Uterus (tissue), 2 donors: Measurements from ENCODE around the gene SFTPA2.

Experiments used
- CTCF ChIP-seq, 4 experiments: fragments of 200-600 bp in 2 of 4; fragments of 450-650 bp in 2 of 4; sonication (generic) in 2 of 4; IDR thresholded peaks; one replicate each; pipeline ENCODE4 v1.5.1; 2016 to 2019; ENCODE audit warnings: antibody characterized with exemption in 4 of 4, mild to moderate bottlenecking in 2 of 4, moderate library complexity in 1 of 4
- POLR2A ChIP-seq, 2 donors: fragments of 450-650 bp; IDR thresholded peaks; one replicate each; pipeline ENCODE4 v1.6.1; 2016; ENCODE audit warnings: antibody characterized with exemption in 2 of 2, mild to moderate bottlenecking in 1 of 2, moderate library complexity in 1 of 2

DNA sequence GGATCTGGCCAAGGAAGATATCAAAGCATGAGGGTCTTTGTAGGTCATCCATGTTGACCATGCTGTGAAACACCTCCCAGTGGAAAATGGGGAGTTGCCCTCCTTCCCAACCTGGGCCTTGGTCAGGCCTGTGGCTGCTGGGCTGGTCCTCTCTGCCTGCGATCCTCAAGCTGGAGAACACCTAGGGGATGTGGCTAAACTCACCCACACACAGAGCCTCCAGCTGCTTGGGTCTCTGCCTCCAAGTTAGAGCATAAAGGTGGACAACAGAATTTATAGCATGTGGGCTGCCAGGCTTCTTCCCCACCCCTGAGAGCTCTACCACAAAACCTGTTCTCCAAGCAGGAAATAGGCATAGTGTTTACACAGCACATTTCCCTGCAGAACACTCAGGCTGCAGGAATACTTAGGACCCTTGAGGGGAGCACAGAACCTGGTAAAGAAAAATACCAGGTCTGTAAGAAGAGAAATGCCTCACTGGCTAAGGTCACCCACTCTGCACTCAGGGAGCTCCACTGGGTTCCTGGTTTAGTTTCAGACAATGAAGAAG lies at the start of gene SFTPA2:
- TF ChIP-seq CTCF (IDR thresholded peaks at IDR 0.05) (no peak), POLR2A (IDR thresholded peaks at IDR 0.05) (no peak)
